HG02852 (cell line): ENCODE results near the gene RPS19.

Experiments used
- ATAC-seq: cut with Tn5 transposase; IDR thresholded peaks from one replicate; pipeline ENCODE4 v1.9.1; 2021; ENCODE audit warnings: mild to moderate bottlenecking, moderate library complexity; ENCODE audit not compliant: unreplicated experiment

Gene RPS19

DNA sequence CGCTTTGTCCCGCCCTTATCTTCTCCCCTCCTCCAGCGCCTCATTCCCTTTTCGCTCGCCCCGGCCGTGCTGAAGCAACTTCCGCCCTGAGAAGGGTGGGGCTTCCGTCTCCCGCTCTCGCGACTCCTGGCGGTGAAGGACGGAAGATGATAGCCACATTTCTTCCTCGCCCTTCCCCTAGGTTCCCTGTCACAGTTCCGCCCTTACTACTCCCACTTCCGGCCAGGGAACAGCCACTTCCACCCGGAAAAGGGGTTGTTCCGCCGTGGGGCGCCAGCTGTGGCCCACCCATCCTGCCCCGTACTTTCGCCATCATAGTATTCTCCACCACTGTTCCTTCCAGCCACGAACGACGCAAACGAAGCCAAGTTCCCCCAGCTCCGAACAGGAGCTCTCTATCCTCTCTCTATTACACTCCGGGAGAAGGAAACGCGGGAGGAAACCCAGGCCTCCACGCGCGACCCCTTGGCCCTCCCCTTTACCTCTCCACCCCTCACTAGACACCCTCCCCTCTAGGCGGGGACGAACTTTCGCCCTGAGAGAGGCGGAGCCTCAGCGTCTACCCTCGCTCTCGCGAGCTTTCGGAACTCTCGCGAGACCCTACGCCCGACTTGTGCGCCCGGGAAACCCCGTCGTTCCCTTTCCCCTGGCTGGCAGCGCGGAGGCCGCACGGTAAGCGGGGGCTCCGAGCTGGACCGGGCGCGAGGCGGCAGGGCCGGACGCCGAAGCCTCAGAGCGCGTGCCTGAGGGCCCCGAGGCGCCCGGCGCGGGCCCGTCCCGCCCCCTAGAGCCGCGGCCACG, at the start of gene RPS19:
TSS of gene RPS19 (plus strand) at position 638 of the 801 bp plus-strand sequence. CDS start 520 bp downstream, outside the sequence.
- ATAC-seq: peak; percentile 77

DNA sequence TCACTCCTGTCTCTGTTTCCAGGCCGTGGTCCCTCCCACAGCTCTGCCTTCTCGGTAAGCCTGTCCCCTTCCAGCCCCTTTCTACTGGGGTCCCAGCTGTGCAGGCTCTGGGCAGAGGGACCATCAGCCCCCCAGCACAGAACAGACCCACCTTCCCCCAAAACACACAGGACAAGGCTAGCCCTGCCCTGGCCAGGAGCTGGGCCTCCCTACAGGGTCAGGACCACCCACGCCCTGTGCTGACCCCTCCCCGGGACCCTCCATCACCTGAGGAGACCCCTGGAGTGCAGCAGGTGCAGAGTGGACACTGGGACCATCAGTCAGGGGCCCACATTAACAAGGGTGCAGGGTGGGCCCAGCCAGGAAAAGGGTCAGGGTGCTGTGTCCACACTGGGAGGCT, 49.8 kb upstream of the RPS19 start:
- ATAC-seq: no peak

GRCh38 chr19:41811036-41811435, 49.0 kb upstream of the RPS19 start:
- ATAC-seq: no peak

GRCh38 chr19:41811981-41812380, 48.1 kb upstream of the RPS19 start:
- ATAC-seq: no peak

GRCh38 chr19:41813911-41814310, 46.1 kb upstream of the RPS19 start:
- ATAC-seq: no peak

GRCh38 chr19:41815301-41815700, 44.8 kb upstream of the RPS19 start:
- no peak for ATAC-seq

DNA sequence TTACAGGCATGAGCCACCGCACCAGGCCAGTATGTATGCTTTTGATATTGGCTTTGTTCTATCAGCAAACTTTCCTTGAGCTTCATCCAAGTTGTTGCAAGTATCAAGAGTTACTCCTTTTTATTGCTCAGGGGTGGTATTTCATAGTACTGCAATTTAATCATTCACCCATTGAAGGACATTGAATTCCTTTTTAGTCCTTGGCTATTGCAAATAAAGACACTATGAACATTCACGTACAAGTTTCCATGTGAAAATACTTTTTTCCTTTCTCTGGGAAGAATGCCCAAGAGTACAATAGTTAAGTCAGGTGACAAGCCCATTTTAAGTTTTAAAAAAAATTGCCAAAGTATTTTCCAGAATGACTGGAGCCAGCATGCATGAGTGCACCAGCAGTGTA, 43.3 kb upstream of the RPS19 start:
- no peak for ATAC-seq

DNA sequence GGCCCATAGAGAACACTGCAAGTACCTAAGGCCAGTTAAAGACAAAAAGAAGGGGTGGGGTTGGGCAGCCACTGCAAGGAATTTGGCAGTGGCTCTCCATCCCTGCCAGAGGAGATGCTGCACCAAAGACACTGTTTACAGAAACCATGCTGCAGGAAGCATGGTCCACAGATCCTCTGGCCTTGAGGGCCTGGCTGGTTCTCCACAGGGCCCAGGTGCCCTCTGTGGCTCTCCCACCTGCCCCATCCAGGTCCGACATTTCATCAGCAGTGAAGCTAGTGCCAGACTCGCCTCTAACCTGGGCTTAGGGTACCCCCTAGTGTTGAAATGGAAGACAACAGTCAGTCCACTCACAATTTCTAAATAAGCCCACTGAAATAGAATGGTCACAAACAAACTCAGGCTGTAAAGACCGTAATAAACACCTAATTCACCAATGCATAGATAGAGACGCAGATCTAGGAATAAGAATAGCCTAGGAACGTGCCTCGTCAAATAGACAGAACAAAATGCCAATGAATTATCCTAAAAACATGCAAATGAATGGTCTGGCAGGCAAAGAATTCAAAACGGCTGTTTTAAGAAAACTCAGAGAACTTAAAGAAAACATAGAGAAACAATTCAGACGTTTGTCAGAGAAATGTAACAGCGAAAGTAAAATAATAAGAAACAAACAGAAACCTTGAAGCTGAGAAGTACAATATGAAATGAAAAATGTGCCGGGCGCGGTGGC, 38.9 kb upstream of the RPS19 start:
- ATAC-seq: no peak

- ATAC-seq: no peak
Observed at GRCh38 chr19:41837981-41838708, 21.9 kb upstream of the RPS19 start.

- ATAC-seq: no peak
Observed at GRCh38 chr19:41839211-41839610, 20.8 kb upstream of the RPS19 start.

- ATAC-seq: no peak
Observed at GRCh38 chr19:41843371-41843770, 16.7 kb upstream of the RPS19 start.

DNA sequence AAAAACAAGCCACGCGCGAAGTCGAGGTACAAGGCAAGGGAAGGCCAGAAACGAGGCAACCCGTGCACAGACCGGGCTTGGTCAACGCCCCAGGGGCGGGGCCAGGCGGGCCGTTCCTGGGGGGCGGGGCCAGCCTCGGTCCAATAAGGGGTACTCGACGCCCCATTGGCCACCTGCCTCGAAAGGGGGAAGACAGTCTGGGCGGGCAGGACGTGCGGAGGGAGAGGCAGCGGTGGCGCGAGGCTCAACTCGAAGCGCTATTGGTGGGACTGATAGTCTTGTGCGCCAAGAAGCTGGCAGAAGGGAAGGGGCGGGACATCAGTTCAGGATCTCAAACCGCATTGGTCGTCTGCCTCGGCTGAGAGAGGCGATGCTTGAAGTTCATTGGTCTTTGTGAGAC, 15.5 kb upstream of the RPS19 start, which contains the start of gene LYPD4:
TSS of gene LYPD4 (minus strand) at position 83 of the 400 bp plus-strand sequence. CDS start 5,398 bp downstream, outside the sequence.
- no peak for ATAC-seq

- no peak for ATAC-seq
Observed at GRCh38 chr19:41845001-41845050, 15.2 kb upstream of the RPS19 start, which contains the start of gene DMRTC2. Gene DMRTC2 (plus strand): TSS chr19:41845042. CDS start chr19:41847429, 2,387 bp downstream.

DNA sequence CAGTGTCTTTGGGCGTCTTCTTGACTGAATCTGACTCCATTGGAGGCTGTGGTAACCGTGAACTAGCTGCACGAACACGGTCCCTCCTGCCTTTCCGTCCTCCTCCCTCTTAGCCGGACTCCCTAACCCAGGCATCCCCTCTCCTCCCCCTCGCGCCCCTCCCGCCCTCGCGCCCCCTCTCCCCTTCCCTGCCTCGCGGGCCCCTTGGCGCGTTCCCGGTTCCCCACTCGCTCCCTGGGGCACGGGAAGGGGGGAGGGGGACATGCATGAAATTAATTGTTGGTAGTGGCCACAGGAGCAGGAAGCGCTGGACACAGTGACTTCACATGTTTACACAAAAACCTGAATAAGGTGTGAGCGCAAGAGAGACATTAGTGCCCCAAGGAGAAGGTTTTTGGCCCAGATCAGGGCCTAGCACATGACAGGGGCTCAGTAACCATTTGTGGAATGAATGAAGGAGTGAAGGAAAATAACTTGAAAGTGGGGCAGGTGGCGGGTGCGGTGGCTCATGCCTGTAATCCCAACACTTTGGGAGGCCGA, 14.9 kb upstream of the RPS19 start:
- no peak for ATAC-seq

- ATAC-seq: no peak
Observed at GRCh38 chr19:41847351-41848105, 12.5 kb upstream of the RPS19 start.

GRCh38 chr19:41848666-41849065, 11.4 kb upstream of the RPS19 start:
- ATAC-seq: no peak

GRCh38 chr19:41849067-41849466, 11.0 kb upstream of the RPS19 start:
- no peak for ATAC-seq

DNA sequence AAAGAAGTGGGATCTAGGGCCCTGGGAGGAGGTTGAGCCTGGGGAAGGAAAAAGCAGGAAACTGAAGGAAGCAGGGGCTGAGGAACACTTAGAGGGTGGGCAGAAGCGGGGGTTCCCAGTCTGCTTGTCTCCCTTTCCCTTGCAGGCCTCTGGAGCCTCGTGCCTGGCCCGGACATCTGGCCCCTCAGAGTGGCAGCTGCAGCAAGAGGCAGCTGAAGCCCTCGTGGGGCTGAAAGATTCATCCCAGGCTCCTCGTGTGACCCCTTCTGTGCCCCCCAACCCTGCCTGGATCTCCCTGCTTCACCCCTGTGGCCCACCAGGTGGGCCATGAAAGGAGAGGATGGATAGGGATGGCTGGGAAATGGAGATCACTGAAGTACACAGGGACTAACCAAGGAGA, 9.7 kb upstream of the RPS19 start:
- no peak for ATAC-seq

DNA sequence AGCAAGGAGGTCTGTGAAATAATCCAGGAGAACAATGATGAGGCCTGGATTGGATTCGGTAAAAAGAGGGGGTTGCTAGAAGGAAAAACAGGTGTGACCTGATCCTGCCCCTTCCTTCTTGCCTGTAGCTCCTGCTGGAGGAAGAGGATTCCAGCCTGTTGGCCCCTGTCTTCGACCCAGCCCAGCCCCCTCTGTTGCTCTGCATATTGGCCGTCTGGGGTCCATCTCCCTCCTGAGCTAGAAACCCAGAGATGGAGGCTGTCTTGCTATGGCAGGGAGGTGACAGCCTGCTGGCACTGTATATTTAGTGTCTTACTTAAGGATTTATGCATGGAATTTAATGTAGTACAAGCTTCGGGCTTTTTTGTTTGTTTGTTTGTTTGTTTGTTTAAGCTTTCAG, 8.6 kb upstream of the RPS19 start:
- ATAC-seq: no peak

DNA sequence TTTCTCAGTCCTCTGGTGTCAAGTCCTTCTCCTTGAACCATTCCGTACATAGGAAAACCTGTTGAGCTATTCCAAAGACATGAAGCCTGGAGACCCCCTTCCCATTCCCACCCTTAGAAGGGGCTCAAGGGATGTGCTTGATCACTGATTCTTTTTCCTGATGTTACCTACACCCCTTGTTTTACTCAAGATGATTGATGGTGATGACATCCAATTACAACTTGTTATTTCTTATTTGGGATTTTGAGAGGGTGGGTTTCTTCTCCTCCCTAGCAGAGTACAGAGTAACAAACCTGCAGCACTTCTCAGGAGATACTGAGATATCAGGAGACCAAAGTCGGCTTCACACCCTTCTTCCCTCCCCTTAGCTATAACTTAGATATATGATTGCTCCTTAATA, 6.7 kb upstream of the RPS19 start:
- no peak for ATAC-seq

GRCh38 chr19:41853768-41854167, 6.3 kb upstream of the RPS19 start:
- no peak for ATAC-seq
